Upper lobe of right lung (tissue), 1 donor: ENCODE data around the gene TEX53. TPM values are rescaled to one million over a fixed set of nuclear protein-coding genes. Genes with fewer than 3 reads are reported as not detected.

ENCODE experiments used
- ATAC-seq: fragments of 200-7000 bp; cut with Tn5 transposase; one replicate; pipeline ENCODE4 v1.9.1; 2020; ENCODE audit warnings: mild to moderate bottlenecking, moderate library complexity
- DNase-seq: peaks from one replicate; pipeline ENCODE4 v3.0.0-alpha.2; 2020
- H3K27ac ChIP-seq: fragments of 200-600 bp; one replicate; pipeline ENCODE4 v1.8.0; 2022
- H3K27me3 ChIP-seq: fragments of 200-600 bp; one replicate; pipeline ENCODE4 v1.8.0; 2022; ENCODE audit warnings: mild to moderate bottlenecking
- H3K36me3 ChIP-seq: fragments of 200-600 bp; one replicate; pipeline ENCODE4 v1.8.0; 2022
- H3K4me1 ChIP-seq: fragments of 200-600 bp; one replicate; pipeline ENCODE4 v1.8.0; 2022
- H3K4me3 ChIP-seq: fragments of 200-600 bp; one replicate; pipeline ENCODE4 v1.8.0; 2022; ENCODE audit warnings: mild to moderate bottlenecking
- H3K9me3 ChIP-seq: fragments of 200-600 bp; one replicate; pipeline ENCODE4 v1.8.0; 2022
- intact Hi-C: fragments of 100-400 bp; cut with DNase I; formaldehyde crosslinking; loops from one replicate; pipeline ENCODE4 v1.11.0; 2022
- total RNA-seq: library from RNA; stranded (reverse); fragmentation: NEBNext Ultra II Directional; extraction: Animal tissue kit (Norgen Biotek cat#: 25700); gene quantifications from one replicate; pipeline ENCODE4 v1.2.1, GENCODE V29; 2021
- TF ChIP-seq, protein P1 (sequence below): fragments of 200-600 bp; IDR thresholded peaks from one replicate; pipeline ENCODE4 v1.8.0; 2022; ENCODE audit warnings: antibody characterized with exemption
- donor health status: DM: no; HTN: yes; CAD: no; lungs with severe emphysema.

TEX53 gene
- total RNA-seq, 1 donor from 2014 or later, result not detected

DNA sequence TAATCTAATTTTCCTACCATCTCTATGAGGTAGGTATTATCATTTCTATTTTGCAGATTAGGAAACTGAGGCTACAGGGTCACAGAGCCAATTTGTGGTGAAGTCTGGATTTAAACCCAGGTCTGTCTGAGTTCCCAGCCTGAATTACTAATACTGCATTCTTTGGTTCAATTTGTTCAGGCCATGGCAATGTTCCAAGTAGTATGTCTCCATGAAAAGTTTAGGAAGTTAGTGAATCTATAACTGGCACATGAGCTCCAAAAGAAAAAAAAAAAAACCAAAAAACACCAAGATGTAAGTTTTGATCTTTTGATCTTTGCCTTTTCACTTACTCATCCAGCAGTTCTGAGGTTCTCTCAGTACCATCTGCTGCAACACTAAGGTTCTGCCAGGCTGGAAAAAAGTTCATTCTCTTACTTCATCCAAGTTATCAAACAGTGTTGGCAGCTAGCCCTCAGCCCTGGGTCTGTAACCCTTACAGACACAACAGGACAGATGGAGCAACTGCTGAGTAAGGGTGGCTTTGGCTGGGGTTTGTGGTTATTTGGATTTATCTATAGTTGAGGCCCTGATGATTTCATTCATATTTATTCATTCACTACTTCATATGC is 50.9 kb downstream of the TEX53 start:
- ATAC-seq, result no peak
- no peaks in the 10 kb centered on the region for H3K36me3 ChIP-seq
- TF ChIP-seq, protein P1, sequence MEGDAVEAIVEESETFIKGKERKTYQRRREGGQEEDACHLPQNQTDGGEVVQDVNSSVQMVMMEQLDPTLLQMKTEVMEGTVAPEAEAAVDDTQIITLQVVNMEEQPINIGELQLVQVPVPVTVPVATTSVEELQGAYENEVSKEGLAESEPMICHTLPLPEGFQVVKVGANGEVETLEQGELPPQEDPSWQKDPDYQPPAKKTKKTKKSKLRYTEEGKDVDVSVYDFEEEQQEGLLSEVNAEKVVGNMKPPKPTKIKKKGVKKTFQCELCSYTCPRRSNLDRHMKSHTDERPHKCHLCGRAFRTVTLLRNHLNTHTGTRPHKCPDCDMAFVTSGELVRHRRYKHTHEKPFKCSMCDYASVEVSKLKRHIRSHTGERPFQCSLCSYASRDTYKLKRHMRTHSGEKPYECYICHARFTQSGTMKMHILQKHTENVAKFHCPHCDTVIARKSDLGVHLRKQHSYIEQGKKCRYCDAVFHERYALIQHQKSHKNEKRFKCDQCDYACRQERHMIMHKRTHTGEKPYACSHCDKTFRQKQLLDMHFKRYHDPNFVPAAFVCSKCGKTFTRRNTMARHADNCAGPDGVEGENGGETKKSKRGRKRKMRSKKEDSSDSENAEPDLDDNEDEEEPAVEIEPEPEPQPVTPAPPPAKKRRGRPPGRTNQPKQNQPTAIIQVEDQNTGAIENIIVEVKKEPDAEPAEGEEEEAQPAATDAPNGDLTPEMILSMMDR, result no peak

More for the DNA sequence above, 50.9 kb downstream of the TEX53 start:
- Histone ChIP-seq H3K27ac (no peak overlapping the region), H3K27me3 (no peaks in the 10 kb centered on the region), H3K9me3 (no peaks in the 10 kb centered on the region), H3K4me1 (peaks cover 12% of the 10 kb centered on the region), H3K4me3 (no peak overlapping the region)
- DNase-seq, result no peak
- intact Hi-C loops, result no loop called here

Other genes with a start within 250 kb of the TEX53 start
- 3.1 TPM for gene WHRN, start 152.3 kb downstream of the TEX53 start, total RNA-seq
- gene ATP6V1G1, start 70.0 kb downstream of the TEX53 start, total RNA-seq, result 112 TPM
- gene TMEM268, start 46.5 kb downstream of the TEX53 start, total RNA-seq, result 18.4 TPM
- gene TEX48, start 24.4 kb upstream of the TEX53 start, total RNA-seq, result not detected
- 8.5 TPM for gene TNFSF15, start 148.2 kb upstream of the TEX53 start, total RNA-seq